GM18907 (cell line): ENCODE data around the gene RECQL.
"Not testable (repeated sequence)": the region's sequence is repeated elsewhere in the genome, so short reads cannot be mapped to it uniquely, and the experiment has no call there.

Source experiments
- ATAC-seq: cut with Tn5 transposase; IDR thresholded peaks from one replicate; pipeline ENCODE4 v1.9.1; 2021; ENCODE audit warnings: mild to moderate bottlenecking, moderate library complexity; ENCODE audit not compliant: unreplicated experiment

Gene RECQL

DNA sequence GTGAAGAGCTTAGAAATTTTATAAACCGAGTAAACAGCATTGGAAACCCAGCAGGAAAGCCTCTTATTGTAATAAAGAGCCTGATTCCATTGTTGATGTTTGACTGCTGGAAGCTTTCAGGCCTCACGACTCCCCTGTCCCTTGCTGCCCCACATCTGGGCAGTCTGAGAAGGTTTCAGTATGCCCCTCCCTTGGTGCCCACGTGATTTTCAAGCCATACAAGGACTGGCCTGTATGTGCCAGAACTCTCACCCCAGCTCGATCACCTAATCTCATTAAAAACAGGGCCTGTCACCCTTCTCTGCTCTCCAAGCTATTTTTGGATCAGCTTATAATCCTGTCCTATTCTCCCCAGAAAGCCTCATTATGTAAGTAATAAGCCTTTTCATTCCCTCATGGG, 71.4 kb downstream of the RECQL start:
- no peak for ATAC-seq

DNA sequence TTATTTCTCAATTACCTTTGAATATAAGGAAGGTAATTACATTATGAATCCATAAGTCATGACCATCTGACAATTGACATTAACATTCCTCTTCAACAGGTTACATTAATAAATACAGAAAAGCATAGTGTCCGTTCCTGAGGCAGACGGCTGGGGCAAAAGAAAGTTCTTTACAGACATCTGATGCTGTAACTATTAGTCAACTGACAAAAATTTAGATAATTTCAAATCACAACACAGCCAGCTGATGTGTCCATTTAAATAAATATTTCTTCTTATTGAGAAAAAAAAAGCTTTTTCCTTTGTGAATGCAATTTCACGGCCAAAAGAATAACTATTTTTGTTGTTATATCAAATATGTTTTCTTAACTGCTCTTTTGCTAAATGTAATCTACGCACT, 73.2 kb downstream of the RECQL start:
- ATAC-seq = no peak

DNA sequence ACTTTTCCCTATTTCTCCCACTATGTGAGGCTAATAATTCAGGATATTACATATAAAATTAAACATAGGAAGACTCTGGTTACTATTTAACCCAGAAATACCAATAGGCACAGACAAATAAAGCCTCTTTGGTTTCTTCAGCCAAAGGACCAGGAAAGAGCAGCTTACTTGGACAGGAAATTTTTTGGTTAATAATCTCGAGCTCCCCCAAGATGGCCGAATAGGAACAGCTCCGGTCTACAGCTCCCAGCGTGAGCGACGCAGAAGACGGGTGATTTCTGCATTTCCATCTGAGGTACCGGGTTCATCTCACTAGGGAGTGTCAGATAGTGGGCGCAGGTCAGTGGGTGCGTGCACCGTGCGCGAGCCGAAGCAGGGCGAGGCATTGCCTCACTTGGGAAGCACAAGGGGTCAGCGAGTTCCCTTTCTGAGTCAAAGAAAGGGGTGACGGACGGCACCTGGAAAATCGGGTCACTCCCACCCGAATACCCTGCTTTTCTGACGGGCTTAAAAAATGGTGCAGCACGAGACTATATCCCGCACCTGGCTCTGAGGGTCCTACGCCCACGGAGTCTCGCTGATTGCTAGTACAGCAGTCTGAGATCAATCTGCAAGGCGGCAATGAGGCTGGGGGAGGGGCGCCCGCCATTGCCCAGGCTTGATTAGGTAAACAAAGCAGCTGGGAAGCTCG, 82.3 kb downstream of the RECQL start:
- ATAC-seq = not testable (repeated sequence)
